ENCODE data around the gene FBXO44.

DNA sequence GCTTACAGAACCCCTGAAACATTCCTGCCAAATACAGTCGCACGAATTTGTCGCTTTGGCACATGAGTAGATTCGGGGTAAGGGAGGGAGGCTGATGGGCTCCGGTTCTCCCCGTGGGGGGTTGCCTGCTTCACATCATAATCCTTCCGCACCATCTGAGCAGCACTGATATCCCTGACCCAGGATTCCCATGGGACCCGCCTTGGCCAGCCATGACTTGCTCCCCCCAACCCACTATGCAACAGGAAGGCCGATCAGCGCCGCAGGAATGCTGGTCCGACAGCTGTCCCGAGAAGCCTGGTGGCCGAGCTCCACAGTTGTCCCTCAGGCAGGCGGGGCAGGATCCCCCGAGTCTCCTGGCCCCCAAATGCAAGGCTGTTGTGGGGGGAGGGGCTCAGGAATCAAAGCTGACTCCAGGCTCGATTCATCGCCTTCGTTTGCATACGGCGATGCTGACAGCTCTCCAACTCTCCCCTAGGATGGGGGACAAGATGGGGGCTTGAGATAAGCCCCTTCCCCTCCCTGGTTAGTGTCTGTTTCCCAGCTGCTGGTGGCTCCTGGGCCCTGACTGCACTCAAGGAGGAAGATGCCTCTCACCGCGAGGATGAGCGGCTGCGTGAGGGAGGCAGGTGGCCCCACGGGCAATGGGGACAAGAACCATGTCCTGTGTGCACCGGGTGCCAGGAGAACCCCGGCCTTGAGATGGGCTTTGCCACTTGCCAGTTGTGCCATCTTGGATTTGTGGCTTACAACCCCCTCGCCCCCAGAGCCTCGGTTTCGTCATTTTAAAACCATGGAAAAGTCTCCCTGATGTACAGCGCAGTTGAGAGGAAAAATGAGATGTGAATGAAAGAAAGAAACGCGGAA is 46.2 kb downstream of the FBXO44 start:
- TF ChIP-seq, protein P1, sequence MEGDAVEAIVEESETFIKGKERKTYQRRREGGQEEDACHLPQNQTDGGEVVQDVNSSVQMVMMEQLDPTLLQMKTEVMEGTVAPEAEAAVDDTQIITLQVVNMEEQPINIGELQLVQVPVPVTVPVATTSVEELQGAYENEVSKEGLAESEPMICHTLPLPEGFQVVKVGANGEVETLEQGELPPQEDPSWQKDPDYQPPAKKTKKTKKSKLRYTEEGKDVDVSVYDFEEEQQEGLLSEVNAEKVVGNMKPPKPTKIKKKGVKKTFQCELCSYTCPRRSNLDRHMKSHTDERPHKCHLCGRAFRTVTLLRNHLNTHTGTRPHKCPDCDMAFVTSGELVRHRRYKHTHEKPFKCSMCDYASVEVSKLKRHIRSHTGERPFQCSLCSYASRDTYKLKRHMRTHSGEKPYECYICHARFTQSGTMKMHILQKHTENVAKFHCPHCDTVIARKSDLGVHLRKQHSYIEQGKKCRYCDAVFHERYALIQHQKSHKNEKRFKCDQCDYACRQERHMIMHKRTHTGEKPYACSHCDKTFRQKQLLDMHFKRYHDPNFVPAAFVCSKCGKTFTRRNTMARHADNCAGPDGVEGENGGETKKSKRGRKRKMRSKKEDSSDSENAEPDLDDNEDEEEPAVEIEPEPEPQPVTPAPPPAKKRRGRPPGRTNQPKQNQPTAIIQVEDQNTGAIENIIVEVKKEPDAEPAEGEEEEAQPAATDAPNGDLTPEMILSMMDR (IDR thresholded peaks at IDR 0.05): no peak
- TF ChIP-seq POLR2A (IDR thresholded peaks at IDR 0.05): no peak
